ENCODE measurements around the gene EIF4E.

EIF4E gene

DNA sequence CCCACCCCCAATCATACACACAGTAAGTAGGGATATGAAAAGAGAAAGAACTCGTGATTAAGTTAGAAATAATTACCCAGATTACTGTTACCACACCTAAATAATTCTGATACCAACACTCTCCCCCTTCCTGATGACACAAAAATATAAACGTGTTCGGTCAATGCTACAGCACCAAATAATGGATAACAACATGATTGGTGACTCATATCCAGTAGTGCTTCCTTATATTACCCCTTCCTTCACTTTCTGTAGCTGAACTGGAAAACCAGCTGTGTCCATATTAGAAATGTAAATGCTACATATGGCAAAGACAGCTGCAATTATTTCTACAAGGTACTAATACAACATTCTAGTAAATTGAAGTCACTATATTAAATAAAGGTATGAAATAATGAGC lies 20.8 kb downstream of the EIF4E start:
- Mint-ChIP-seq H3K36me3 (ENCODE audit: low read depth) (peaks cover 69% of the 10 kb centered on the region), H3K27me3 (ENCODE audit: low read depth, poor library complexity) (no peaks in the 10 kb centered on the region), H3K4me3 (no peak overlapping the region), H3K9me3 (peaks cover 8% of the 10 kb centered on the region), H3K4me1 (peaks cover 33% of the 10 kb centered on the region), H3K27ac (no peak overlapping the region)
- no peak for DNase-seq
- TF ChIP-seq, protein P1, sequence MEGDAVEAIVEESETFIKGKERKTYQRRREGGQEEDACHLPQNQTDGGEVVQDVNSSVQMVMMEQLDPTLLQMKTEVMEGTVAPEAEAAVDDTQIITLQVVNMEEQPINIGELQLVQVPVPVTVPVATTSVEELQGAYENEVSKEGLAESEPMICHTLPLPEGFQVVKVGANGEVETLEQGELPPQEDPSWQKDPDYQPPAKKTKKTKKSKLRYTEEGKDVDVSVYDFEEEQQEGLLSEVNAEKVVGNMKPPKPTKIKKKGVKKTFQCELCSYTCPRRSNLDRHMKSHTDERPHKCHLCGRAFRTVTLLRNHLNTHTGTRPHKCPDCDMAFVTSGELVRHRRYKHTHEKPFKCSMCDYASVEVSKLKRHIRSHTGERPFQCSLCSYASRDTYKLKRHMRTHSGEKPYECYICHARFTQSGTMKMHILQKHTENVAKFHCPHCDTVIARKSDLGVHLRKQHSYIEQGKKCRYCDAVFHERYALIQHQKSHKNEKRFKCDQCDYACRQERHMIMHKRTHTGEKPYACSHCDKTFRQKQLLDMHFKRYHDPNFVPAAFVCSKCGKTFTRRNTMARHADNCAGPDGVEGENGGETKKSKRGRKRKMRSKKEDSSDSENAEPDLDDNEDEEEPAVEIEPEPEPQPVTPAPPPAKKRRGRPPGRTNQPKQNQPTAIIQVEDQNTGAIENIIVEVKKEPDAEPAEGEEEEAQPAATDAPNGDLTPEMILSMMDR (IDR thresholded peaks at IDR 0.05), result no peak

DNA sequence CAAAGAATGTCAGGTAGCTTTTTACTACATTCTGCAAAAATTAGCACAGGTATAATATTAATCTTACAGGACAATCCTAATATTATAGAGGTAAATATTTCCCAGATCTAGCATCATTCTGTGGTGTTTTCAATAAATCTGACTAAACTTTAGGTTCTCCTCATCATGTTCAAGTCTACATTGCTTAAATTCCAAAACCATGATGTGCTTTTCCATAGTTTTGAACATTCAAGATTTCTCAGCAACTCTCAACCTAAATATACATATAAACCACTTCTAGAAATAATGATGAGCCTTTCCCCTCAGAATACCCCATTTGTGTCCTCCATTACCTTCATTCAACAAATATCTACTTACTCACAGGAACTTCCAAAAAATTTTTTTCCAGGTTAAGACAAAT lies 23.1 kb downstream of the EIF4E start:
- Mint-ChIP-seq H3K27me3 (ENCODE audit: low read depth, poor library complexity) (no peaks in the 10 kb centered on the region), H3K4me3 (no peak overlapping the region), H3K4me1 (peaks cover 38% of the 10 kb centered on the region), H3K36me3 (ENCODE audit: low read depth) (peaks cover 76% of the 10 kb centered on the region), H3K9me3 (peaks cover 5% of the 10 kb centered on the region), H3K27ac (no peak overlapping the region)
- TF ChIP-seq, protein P1 (IDR thresholded peaks at IDR 0.05), result no peak
- DNase-seq, result no peak

DNA sequence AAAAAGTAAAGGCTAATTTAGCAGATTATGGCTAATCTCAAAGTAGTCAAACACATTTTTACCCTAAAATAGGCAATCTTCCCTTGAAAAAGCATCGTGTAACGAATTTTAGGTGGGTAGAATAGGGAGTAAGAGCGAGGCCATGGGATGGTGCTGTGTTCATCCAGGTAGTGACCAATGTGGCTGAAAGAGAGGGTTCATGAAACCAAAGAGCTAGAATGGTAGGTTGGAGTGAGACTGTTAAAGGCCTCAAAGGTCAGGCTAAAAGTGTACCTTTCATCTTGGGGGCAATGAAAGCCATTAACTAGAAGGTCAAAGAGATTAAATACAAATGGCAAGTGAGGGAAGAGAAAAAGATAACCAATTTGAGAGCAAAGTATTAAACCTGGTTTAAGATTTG lies 23.6 kb downstream of the EIF4E start:
- peaks cover 81% of the 10 kb centered on the region for H3K36me3 Mint-ChIP-seq (ENCODE audit: low read depth)
- no peak overlapping the region for H3K27ac Mint-ChIP-seq

DNA sequence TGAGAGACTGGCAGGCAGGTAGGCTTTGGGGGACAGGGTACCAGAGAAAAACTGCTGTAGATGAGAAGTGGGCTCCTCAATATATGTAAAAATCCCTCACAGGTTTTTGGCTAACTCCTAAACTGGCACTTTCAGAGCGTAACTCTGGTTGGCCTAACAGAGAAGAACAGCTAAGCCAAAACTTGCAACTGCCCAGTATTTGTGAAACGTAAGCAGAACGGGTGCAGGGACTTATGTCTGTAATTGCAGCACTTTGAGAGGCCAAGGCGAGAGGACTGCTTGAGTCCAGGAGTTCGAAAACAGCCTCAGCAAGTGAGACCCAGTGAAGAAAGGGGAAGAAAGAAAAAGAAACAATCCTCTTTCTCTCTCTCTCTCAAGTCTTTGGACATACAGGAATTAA lies 25.0 kb downstream of the EIF4E start:
- H3K4me3 Mint-ChIP-seq, result no peak overlapping the region
- peaks cover 29% of the 10 kb centered on the region for H3K4me1 Mint-ChIP-seq
- H3K27me3 Mint-ChIP-seq (ENCODE audit: low read depth, poor library complexity), result no peaks in the 10 kb centered on the region
- peaks cover 83% of the 10 kb centered on the region for H3K36me3 Mint-ChIP-seq (ENCODE audit: low read depth)
- peak overlapping the region; percentile 66 for H3K27ac Mint-ChIP-seq
- peaks cover 5% of the 10 kb centered on the region for H3K9me3 Mint-ChIP-seq
- TF ChIP-seq, protein P1 (IDR thresholded peaks at IDR 0.05), result no peak
- DNase-seq, result no peak

More for the DNA sequence above, 23.6 kb downstream of the EIF4E start:
- H3K9me3 Mint-ChIP-seq, result peaks cover 5% of the 10 kb centered on the region
- TF ChIP-seq, protein P1 (IDR thresholded peaks at IDR 0.05), result no peak
- no peak overlapping the region for H3K4me3 Mint-ChIP-seq
- DNase-seq, result no peak
- no peaks in the 10 kb centered on the region for H3K27me3 Mint-ChIP-seq (ENCODE audit: low read depth, poor library complexity)
- peaks cover 41% of the 10 kb centered on the region for H3K4me1 Mint-ChIP-seq

DNA sequence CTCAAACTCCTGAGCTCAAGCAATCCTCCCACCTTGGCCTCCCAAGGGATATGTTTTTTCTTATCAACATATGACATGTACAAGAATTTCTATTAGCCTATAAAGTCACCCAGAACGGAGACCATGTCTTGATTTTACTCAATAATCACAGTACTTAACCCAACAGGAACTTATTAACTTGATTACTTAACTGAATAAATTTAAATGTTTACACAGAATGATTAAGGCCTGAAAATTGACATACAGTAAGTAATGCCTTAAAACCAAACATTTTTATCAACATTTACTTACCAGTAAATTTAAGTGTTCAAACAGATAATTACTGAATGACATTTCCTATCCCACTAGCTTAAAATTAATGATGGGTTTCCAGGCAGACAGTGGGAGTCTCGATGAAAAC lies 25.4 kb downstream of the EIF4E start:
- Mint-ChIP-seq H3K4me1 (peaks cover 25% of the 10 kb centered on the region), H3K4me3 (no peak overlapping the region), H3K36me3 (ENCODE audit: low read depth) (peaks cover 82% of the 10 kb centered on the region)

DNA sequence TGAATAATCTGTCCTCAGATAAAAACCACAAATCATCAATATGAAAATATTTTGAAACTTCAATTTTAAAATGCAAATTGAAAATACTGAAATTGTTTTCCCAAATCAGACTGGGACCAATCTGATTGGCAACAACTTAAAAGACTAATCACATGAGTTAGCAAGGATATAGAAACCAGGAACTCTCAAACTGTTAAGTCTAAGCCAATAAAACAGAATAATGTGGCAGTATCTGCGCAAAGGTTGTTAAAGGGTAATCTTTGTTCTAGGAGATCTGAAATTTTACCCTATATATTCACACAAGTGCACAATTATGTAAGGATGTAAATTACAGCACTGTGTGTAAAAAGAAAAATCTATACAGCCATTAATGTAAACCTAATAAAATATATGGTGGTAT lies 29.7 kb downstream of the EIF4E start:
- Mint-ChIP-seq H3K27me3 (ENCODE audit: low read depth, poor library complexity) (no peaks in the 10 kb centered on the region), H3K4me3 (no peak overlapping the region), H3K27ac (no peak overlapping the region), H3K4me1 (peaks cover 8% of the 10 kb centered on the region), H3K36me3 (ENCODE audit: low read depth) (peaks cover 86% of the 10 kb centered on the region), H3K9me3 (peaks cover 29% of the 10 kb centered on the region)
- TF ChIP-seq, protein P1 (IDR thresholded peaks at IDR 0.05), result no peak
- no peak for DNase-seq

More for the DNA sequence above, 25.4 kb downstream of the EIF4E start:
- Mint-ChIP-seq H3K9me3 (peaks cover 5% of the 10 kb centered on the region), H3K27me3 (ENCODE audit: low read depth, poor library complexity) (no peaks in the 10 kb centered on the region), H3K27ac (peak overlapping the region; percentile 66)
- TF ChIP-seq, protein P1 (IDR thresholded peaks at IDR 0.05), result no peak
- DNase-seq, result no peak
